ENCODE measurements around the gene ABR.
A peak's percentile ranks its signal among the peaks of the same experiment; 100 is the strongest.
"Not testable (repeated sequence)": the region's sequence is repeated elsewhere in the genome, so short reads cannot be mapped to it uniquely, and the experiment has no call there.

The ABR gene

DNA sequence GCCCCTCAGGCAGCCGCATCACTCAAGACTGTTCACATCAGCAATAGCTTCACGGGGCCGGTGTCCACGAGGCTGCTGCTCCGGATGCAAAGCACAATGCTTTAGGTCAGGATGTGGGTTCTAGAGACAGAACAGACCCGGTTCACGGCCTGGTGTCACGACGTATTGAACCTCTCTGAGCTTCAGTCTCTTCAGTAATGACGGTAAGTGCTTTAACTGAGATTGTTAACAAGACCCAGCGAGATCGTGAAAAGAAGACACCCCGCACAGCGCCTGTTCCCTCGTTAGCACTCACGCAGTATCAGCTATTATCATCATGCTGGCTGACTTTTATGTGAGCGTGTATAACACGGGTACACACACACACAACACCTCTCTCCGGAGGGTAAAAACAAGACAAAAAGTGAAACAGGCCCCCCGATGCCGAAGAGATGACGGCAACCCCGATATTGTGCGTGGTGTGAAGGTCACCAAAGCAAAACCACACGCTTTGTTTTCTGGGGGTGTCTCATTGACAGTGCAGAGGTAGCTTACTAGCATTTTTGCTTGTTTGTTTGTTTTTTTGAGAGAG, 21.4 kb upstream of the ABR start:
- DNase-seq: no peak

DNA sequence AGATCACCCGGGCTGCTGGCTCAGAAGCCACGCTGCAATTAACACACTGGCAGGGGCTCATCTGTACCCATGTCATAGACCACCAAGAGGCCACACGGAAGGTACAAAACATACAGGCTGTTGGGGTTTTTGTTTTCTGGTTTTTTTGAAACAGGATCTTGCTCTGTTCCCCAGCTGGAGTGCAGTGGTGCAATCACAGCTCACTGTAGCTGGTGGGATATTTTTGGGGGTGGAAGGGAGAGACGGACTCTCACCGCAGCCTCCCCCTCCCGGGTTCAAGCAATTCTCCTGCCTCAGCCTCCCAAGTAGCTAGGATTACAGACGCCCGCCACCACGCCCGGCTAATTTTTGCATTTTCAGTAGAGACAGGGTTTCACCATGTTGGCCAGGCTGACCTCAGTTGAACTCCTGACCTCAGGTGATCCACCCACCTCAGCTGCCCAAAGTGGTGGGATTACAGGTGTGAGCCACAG, 19.5 kb upstream of the ABR start:
- DNase-seq: not testable (repeated sequence)

DNA sequence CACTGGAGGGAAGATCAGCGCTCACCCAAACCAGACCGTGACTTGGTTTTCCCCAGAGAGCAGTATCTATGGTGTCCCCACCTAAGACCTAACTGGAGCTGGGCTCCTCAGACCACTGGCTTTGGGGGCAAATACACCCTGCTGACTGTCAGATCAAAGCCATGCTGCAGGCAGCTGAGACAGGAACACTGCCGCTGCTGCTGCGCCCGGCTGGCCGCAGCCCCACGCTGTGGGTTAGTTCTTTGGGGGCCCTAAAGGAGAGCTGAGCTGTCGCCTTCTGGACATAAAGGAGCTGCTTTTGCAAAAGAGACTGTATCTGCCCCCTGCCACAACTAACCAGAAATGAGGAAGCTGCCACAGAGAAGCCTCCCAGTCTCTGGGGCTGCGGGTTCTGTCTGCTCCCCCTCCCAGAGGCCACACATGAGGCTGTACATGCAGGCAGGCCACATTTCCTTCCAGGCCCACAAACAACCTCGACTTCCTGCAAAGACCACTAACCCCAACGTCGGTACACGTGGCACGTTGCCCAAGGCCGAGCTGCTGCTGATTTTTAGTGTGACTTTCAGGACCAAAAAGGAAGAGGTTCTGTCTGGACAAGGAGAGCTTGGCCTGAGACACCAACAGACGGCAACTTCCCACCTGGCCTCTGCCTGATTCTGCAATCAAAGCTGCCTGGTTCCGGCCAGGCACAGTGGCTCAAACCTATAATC, 18.2 kb upstream of the ABR start:
- no peak for DNase-seq

DNA sequence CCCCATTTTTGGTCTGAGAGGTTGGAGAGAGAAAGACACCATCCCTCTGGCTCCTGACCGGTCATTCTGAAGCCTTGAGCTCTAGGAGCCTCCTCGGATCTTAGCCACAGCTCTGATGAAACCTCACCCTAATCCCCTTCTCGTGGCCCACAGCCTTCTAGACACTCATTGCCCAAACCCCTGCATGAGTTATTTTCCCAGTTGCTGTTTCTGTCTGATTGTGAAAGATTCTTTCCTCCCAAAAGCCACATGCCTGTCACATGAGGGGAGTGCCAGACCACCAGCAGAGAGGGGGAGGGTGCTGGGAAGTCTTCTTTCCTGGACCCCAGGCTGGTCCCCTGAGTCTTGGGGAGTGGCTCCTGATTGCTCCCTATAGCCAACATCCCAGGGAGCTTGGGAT, 17.6 kb upstream of the ABR start:
- no peak for DNase-seq

DNA sequence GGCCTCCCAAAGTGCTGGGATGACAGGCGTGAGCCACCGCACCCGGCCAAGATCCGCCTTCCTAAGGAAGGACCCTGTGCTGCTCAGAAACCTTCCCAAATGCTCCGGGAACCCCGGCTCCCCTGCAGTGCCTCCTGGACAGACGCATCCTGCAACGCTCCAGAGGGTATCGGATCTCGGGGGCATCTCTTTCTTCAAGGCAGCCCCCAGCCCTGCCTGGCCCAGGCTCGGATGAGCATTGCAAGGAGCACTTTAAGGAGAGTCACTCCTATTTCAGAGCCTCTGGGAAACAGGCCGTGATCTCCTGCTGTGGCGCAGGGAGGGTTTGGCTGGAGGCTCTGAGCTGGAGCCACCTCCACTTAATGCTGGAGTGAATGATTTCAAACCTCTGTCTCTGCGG, 17.2 kb upstream of the ABR start:
- DNase-seq: no peak

DNA sequence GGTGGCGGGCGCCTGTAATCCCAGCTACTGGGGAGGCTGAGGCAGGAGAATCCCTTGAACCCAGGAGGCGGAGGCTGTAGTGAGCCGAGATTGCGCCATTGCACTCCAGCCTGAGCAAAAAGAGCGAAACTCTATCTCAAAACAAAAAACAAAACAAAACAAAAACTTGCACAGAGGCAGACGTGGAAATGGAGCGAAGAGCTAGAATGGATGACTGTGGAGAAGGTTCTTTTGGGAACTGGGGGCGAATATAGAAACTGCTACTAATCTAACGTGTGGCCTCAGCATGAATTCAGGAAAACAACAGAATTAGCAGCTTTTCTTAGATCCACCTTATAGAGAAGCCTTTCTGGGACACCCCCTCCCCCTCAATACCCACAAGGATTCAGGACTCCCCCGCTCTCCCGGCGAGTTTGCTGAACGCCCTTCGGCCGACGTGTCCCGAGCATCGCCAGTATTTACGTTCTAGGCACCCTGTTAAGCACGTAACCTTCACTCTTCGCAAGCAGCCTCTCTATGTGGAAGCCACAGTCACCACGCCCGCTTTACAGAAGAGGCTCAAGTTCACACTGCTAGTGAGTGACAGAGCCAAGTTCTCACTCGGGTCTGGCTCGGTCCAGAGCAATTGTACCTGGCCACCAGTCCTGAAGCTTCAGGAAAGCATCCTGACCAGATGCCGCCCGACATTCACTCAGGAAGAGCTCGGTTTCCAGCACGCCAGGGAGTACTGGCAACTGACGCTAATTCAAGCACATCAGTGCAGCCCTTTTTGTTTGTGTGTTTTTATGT, 13.3 kb upstream of the ABR start:
- DNase-seq: no peak

DNA sequence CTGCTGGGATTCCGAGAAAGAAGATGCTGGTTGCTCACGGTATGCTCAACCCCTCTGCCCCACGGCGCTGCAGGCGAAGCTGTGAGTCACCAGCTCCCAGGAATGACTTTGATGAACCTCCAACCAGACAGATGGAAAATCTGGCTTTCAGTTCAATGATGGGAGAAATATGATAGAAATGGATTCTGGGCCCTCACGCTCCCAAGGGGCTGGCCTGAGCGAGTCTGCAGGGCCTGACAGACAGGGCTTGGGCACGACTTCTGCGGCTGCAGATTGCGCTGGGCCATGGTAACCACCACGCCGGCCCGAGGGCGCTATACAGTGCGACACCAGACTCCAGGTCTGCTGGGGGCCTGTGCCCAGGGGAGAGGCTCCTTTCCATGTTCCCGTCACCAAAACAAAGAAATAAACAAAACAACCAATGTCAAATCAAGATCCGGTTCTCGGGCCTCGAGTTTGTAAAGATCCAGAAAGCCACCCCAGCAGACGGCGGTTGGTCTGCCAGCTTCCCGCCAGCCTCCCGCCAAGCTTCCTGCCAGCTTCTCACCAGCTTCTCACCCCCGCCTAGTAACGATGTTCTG, 11.1 kb upstream of the ABR start:
- DNase-seq: peak; percentile 78

DNA sequence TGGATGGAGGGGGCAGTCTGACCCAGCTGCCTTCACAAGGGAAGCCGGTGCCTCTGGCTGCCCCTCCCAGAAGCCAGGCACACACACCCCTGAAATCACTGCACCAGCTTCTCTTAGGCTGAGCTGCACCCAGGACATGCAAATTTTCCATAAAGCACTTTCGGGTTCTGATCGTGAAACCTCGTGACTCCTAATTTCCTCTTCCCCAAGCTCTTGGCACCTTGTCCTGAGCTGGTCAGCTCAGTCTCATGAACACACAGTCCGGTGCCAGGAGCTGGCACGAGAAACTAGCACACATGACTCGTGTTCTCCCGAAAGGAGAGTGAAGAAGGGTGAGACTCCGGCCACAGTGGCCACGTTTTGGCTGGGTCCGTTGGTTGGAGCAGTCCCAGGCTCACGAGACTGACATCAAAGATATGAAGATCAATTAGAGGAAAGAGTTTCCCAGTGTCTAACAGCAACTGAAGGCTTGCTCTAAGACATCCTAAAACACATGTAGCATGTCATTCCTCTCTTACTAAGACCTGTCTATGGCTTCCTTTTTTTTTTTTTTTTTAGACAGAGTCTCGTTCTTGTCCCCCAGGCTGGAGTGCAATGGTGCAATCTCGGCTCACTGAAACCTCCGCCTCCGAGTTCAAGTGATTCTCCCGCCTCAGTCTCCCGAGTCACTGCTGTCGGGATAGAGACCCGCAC, 9.2 kb upstream of the ABR start:
- DNase-seq: peak; percentile 18

DNA sequence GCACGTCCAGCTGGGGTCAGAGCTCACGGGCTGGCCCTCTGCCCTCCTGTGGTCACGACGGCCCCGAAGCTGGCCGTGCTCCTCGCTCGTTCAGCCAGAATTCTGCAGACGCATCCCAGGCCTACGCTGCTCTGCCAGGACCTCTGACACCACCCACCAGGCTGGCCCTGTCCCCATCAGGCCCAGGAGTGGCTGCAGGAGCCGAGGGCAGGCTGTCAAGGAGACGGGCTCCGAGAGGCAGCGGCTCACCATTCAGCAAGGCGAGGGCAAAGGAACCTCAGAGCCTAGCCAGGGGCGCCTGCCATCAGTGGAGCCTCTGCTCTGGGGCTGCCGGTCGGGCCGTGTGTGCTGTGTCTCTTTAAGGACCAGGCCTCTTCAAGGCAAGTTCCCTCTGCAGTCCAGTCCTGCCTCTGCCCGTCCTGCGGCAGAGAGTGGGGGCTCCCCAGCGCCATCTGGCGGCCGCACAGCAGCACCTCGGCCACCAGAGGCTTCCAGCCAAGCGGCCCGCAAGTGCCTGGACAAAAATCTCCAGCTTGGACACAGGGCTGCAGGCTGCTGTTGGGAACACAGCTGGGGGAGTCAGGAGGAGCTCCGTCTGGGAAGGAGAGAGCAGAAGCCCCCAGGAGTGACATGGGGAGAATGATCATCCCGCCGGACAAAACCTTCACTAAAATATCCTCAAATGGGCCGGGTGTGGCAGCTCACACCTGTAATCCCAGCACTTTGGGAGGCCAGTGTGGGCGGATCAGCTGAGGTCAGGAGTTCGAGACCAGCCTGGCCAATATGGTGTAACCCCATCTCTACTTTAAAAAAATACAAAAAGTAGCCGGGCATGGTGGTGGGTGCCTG, 7.4 kb upstream of the ABR start:
- peak; percentile 84 for DNase-seq

DNA sequence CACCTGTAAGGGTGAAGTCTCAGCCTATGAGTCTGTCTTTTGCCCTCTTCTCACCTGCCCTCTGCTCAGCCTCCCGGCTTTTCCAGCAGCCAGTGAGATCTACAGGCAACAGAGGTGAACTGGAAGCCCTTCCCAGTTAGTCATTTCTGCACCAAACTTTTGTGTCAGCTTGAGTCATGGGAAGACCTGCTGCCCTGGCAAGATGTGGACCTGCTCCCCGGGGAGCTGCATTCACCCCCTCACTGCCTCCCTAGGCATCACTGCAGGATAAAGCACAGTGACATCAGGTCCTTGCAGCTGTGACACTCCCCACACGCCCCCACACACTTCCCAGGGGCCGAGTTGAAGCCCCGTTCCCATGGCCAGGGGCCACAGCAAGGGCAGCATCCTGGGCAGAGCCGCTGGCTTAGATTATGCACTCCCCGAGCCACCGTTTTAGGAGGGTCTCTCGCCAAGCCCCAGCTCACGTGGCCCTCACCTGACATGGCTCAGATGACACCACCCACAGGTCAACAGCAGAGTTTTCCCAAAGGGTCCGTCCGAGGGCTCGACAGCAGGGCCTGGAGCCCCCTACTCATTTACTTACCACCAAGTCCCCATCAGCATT, 6.5 kb upstream of the ABR start:
- DNase-seq: peak; percentile 48

DNA sequence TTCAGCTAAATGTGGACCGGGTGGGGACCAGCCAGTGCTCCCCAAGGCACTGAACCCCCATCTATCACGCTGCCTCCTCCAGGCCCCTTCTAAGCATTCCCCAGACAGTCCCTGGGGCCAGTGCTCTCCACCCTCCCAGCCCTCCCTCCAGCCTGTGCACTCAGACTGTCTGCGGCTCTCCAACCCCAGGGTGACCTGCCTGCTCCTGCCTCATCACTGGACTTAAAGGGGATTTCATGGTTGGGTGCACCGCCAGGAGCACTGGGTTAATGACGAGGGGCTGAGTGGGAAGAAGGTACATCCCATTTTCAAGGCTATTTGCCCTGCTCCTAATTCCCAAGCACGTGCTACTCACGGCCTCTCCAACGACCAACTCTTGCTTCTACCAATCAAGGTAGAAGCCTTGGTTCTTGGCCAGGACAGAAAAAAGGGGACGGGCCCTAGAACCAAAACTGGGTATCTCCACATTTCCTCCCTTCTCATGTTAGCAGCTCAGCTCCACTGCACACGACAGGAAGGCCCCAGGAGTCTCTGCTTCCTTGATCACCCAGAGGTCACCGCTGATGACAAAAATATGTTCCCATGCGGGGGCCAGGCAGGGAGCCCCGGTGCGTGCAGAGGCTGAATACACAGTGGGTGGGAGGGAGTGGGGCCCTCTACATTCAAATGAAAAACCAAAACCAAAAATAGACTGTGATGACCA, 3.5 kb upstream of the ABR start:
- no peak for DNase-seq

DNA sequence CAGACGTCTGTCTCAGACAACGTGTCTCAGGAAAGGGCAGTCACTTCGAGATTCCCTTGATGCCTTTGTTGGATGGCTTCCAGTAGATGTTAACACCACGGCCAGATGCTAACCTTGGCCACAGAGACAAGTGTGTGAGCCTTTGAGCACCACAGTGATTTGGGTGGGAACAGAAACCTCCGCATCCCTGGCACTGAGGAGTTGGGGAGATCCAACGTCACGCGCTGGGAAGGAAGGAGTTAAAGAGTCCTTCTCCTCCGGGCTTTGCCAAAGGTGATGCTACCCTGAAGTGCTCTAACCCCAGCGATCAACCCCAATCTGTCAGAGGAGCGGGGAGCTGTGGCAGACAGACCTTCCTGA, 3.0 kb upstream of the ABR start:
- no peak for DNase-seq

DNA sequence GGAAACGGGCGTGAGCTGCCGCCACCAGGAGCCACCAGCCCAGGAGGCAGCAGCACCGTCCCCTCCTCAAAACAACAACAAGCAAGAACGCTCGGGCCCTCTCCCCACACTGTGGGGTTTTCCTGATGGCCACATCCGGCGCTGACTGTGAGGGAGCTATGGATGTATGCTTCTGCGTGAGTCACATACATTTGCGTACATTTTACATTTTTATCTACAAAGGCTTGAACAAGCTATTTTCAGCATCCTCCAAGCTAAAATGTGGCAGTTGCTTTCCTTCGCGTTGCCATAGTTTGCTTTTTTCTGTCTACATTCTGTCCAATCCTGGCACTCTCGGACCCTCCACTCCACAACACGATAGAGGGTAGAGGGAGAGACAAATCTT, 2.0 kb upstream of the ABR start:
- peak; percentile 24 for DNase-seq

DNA sequence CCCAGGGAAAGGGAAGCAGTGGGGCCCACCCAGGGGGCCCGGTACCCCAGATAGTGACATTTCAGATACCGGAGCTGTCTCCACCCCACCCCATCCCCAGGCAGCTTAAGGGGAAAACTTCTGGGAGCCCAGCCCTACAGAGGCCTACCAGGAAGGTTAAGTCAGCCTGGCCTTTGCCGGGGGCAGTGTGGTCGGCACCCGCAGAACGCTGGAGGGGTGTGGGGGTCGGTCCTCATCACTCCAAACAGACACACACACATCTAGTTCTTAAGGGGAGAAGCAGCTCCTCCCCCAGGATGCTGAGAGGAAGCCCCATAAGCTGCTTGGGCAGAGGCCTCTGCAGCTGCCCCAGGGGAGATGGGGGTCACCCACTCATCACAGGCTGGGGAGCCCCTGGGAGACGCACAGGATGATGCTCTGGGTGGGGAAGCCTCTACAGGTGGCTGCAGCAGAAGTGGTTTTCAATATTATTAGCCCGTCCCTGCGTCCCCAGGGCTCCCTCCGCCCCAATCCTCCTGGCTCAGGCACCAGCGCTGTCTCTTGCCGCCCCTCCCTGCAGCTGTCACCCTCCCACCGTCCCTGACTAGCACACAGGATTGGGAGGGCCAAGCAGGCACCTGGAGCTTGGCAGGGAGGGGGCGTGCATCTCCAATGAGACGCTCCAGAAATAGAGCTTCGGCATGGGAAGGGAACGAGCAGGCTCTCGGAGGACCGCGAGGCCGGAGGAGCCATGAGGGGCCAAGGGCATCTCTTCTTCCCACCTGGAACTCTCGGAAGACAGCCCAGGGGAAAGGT, 1.4 kb upstream of the ABR start:
- no peak for DNase-seq

DNA sequence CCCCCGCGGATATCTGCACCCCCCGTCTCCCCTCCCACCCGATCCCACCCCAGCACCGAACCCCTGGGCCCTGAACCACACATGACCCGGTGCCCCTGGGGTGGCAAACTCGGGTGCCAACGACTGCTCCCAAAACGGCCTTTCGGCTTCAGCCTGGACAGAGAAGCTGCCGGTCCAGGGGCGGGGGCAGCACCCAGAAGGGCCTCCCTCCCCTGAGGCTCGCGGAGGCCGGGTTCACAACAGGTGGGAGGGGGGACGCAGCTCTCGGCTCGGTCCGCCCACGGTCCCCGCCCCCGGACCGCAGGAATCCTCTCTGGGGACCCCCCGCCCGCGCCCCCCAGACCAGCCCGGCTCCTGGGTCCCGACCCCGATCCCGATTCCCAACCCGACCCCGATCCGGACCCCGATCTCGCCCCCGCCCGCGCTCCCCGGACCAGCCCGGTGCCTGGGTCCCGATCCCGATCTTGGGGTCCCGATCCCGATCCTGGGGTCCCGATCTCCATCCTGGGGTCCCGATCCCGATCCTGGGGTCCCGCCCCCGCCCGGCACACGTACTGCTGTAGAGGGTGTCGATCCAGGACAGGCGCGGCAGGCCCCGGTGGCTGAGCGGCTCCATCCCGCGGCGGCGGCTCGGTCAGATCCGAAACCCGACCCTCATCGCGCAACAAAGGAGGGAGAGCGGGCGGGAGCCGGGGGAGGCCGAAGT, 516 bp downstream of the ABR start:
- no peak for DNase-seq

DNA sequence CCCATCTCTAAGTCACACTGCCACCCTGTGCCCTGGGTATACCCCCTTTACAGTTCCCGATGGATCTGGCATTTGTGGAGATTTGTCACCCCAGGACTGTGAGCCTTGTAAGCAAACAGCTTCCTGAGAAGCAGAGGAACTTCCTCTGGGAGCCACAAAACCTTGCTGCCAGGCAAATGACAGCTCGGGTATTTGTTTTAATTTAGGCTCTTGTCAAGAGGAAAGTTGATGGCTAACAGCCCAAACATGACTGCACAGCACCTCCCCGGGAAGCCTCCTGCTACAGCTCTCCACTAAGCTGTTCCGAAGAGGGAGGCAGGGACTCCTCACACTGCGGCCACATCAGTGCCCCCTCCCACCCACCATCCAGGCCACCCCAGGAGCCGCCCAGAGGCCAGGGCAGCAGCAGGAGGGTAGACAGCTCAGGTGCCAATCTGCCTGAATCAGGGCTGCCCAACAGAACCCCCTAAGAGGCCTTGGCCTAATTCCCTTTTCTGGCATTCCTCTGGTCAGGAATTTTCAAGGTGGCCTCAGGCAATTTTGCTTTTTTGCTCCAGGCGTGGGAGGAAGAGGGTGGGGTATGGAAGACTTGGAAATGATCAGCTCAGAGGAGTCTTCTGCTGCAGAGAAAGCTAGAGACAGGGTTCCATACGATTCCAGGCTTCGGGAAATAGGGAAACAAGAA, 2.6 kb downstream of the ABR start:
- peak; percentile 56 for DNase-seq

DNA sequence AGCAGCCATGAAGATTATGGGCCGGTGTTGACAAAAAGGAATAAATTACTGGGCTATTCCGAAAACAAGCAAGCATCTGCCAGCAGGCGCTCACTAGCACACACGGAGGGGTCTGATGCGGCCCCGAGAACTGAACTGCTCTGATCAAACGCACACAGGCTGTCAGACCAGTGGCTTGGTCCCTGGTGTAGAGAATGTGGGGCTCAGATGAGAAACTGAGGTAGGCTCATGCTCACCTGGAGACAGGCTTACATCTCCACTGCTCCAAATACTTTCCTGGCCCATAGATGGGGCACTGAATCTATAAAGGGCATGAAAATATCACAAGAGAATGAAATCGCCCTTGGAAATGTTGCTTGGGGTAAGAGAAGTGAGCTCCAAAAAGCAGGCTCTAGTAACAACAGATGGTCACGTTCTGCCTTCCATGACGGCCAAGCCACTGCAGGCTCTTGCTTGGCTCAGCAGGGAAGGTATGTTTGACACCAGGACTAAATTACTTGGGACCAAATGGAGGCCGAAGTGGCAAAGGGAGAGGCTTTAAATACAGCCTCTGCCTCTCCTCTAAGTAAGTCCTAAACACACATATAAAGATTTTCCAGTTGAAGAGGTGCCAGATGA, 5.4 kb downstream of the ABR start:
- DNase-seq: no peak

DNA sequence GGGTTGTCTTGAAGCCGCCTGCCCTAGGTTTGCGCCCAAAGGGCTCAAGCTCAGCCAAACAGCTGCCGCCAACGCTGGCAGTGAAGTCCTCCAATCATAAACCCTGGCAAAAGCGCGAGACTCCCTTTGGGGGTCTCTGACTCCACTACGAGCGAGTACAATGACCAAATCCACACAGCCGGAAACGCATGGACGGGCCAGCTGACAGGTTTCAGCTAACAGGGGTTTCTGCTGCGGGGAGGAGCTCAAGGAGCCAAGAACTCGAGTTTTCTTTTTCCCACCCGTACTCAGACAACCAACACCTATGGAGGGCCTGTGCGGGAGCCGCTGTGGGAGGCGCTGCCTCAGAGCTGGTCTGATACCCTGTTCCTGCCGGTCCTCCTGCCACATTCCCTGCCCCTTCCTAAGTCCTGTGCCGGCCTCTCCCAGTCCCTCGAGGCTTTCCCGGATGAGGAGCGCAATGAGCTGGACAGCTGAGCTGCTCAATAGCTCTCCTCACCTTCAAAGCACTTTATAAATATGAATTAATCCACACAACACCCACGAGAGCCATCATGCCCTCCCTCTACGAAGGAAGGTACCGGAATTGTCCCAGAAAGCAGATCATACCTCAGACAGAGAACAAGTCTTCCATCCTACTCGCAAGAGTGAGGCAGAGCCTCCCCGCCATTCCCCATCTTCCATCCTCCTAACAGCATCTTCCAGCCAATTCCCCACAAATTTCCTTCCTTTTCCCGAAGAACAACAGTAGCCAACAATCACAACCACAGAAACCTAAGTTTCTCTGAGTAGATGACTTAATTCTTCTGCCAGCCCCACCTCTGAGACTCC, 6.1 kb downstream of the ABR start:
- DNase-seq: no peak

Measured in EL (cell line).